Transverse colon (tissue), 4 donors: ENCODE results near the gene PIEZO1. TPM values are rescaled to one million over a fixed set of nuclear protein-coding genes. Genes with fewer than 3 reads are reported as not detected.

ENCODE experiments used
- DNase-seq: peaks from one replicate; pipeline ENCODE4 v3.0.0-alpha.2; 2019
- H3K27ac ChIP-seq, 4 donors: fragments of 200-600 bp; sonication (generic); 2 replicates each; pipeline ENCODE4 v1.5.1; 2016 to 2018; ENCODE audit warnings: inconsistent platforms in 4 of 4
- H3K27me3 ChIP-seq: fragments of 200-600 bp; sonication (generic); 2 replicates; pipeline ENCODE4 v1.5.1; 2017; ENCODE audit warnings: inconsistent platforms
- H3K36me3 ChIP-seq, 4 donors: fragments of 200-600 bp; sonication (generic); 2 replicates each; pipeline ENCODE4 v1.5.1; 2017 to 2019; ENCODE audit warnings: inconsistent platforms in 4 of 4
- H3K4me1 ChIP-seq, 4 donors: fragments of 200-600 bp; sonication (generic); 2 replicates each; pipeline ENCODE4 v1.5.1; 2017 to 2020; ENCODE audit warnings: inconsistent platforms in 4 of 4
- H3K4me3 ChIP-seq, 4 donors: fragments of 200-600 bp; sonication (generic); 1 replicate in 1 of 4; 2 replicates in 3 of 4; pipeline versions ENCODE4 v1.5.1 to v1.6.1; 2017 to 2019; ENCODE audit warnings: inconsistent platforms in 4 of 4
- H3K9me3 ChIP-seq, 2 donors: fragments of 200-600 bp; sonication (generic); 2 replicates each; pipeline ENCODE4 v1.5.1; 2017 to 2019; ENCODE audit warnings: inconsistent platforms in 2 of 2
- EP300 ChIP-seq: sonication (generic); formaldehyde crosslinking; IDR thresholded peaks from one replicate; pipeline ENCODE4 v1.6.1; 2017; ENCODE audit warnings: antibody characterized with exemption, low read depth
- POLR2A ChIP-seq: fragments of 450-650 bp; IDR thresholded peaks from one replicate; pipeline ENCODE4 v1.6.1; 2016; ENCODE audit warnings: antibody characterized with exemption, mild to moderate bottlenecking, moderate library complexity
- POLR2AphosphoS5 ChIP-seq, 3 donors: sonication (generic); formaldehyde crosslinking; IDR thresholded peaks; one replicate each; pipeline ENCODE4 v1.6.1; 2016; ENCODE audit warnings: antibody characterized with exemption in 3 of 3
- WGBS, 2 donors: methylation state at CpG; one replicate each; pipeline ENCODE4 v1.1.5; 2018; ENCODE audit warnings: low coverage in 1 of 2; 5-methylcytosine and 5-hydroxymethylcytosine counted together
- in situ Hi-C, 4 donors: fragments of 200-750 bp; cut with MboI; loops; one replicate each; pipeline versions ENCODE4 v1.15.0 to v1.15.1; 2017; ENCODE audit warnings: low sequenced_read_pairs in 3 of 4, low pct_ligation_motif_present in 1 of 4, low pct_unique_long_range_greater_than_20kb in 1 of 4
- intact Hi-C: fragments of 100-400 bp; cut with DNase I; formaldehyde crosslinking; loops from one replicate; pipeline ENCODE4 v1.15.1; 2023; ENCODE audit warnings: low total_unique reads
- total RNA-seq, 4 donors: library from RNA; depleted of rRNA; stranded (reverse); fragments of >200 nt; gene quantifications; one replicate each; pipeline ENCODE4 v1.1.0, GENCODE V29; 2016
- TF ChIP-seq, protein P1 (sequence below), 5 experiments: fragments of 200-600 bp in 3 of 5; fragments of 450-650 bp in 2 of 5; sonication (generic) in 3 of 5; IDR thresholded peaks; 1 replicate in 2 of 5; 2 replicates in 3 of 5; pipeline ENCODE4 v1.5.1; 2016 to 2017; ENCODE audit warnings: antibody characterized with exemption in 5 of 5, inconsistent platforms in 3 of 5, mild to moderate bottlenecking in 2 of 5, moderate library complexity in 1 of 5

PIEZO1 gene
- total RNA-seq, 4 donors from 2014 or later: 133 to 546 (median 179) TPM

DNA sequence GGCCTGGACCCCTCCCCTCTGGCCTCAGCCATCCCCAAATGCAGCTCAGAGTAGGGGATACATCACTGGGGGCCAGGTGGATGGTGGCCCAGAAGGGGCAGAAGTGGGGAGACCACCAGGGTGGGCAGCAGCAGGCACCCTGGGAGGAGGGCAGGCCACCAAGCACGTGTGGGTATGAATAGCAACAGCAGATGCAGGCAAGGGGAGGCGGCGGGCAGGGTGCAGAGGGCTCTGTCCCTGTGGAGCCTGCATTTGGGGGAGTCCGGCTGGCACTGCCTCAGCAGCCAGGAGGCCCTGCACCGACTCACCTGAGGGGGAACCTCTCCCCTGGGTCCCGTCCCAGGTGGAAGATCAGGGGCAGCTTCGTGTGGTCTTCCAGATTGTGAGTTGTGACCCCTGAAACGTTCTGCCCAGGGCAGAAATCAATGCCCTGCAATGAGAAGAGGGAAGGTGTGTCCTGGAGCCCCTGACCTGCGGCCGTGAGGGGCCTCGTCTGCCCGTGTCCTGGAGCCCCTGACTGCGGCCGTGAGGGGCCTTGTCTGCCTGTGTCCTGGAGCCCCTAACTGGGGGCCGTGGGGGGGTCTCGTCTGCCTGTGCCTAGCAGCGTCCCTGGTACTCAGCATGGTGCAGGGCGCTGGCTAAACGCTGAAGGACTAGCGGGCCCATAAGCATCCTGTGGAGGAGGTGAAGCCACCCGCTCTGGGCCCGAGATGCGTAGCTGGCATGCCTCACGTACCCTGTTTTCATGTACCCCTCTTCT, 37.4 kb upstream of the PIEZO1 start:
- no peaks in the 10 kb centered on the region for H3K27me3 ChIP-seq
- H3K4me1 ChIP-seq: peaks cover 0 to 11% (median 4%) of the 10 kb centered on the region in 4 donors
- DNase-seq: no peak
- in situ Hi-C loops (loop anchor here in 1 of 4 donors (25.0 kb wide), 1 partner anchor 390 kb away; the partner anchor contains the start of genes SLC22A31 and ZNF778), intact Hi-C loops (no loop called here)
- TF ChIP-seq POLR2A (no peak), EP300 (no peak), POLR2AphosphoS5 (IDR thresholded peaks at IDR 0.05) (no peak)
- TF ChIP-seq, protein P1, sequence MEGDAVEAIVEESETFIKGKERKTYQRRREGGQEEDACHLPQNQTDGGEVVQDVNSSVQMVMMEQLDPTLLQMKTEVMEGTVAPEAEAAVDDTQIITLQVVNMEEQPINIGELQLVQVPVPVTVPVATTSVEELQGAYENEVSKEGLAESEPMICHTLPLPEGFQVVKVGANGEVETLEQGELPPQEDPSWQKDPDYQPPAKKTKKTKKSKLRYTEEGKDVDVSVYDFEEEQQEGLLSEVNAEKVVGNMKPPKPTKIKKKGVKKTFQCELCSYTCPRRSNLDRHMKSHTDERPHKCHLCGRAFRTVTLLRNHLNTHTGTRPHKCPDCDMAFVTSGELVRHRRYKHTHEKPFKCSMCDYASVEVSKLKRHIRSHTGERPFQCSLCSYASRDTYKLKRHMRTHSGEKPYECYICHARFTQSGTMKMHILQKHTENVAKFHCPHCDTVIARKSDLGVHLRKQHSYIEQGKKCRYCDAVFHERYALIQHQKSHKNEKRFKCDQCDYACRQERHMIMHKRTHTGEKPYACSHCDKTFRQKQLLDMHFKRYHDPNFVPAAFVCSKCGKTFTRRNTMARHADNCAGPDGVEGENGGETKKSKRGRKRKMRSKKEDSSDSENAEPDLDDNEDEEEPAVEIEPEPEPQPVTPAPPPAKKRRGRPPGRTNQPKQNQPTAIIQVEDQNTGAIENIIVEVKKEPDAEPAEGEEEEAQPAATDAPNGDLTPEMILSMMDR (IDR thresholded peaks at IDR 0.05): no peak
- peaks cover 0 to 6% (median 3%) of the 10 kb centered on the region in 4 donors for H3K36me3 ChIP-seq
- H3K9me3 ChIP-seq: no peaks in the 10 kb centered on the region
- no peak overlapping the region for H3K4me3 ChIP-seq
- 87% methylated on average over 21 of the region's 24 CpGs; no CpG with 5 or more reads in 1 of the 2 donors for WGBS, 2 donors
- H3K27ac ChIP-seq: no peak overlapping the region

DNA sequence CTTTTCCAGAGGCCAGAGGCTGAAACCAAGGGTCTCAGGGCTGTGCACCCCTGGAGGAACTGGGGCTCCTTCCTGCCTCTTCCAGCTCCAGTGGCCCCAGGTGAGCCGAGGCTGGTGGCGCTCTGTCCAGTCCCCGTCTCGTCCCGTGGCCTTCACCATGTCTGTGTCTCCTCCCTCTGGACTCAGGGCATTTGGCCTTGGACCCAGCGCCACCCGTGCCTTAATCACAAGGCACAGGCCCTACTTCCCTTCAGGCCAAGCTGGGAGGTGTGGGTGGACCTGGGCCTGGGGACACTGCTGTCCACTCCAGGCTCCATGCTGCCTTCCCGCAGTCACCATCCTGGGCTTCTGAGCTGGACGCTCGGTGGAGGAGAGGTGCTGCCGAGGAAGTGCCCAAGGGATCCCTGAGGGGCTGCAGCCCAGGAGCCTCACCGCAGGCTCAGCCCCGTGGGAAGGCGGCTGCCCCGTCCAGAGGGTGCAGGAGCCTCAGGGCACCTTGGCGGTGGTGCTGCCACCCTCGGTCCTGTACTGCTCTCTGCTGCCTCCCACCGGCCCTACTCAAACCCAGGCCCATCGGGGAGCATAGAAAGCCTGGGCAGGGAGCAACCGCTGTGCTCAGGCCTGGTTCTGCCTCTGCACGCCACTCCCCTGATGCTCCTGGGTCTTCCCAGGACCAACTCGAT, 36.3 kb upstream of the PIEZO1 start:
- in situ Hi-C loops: loop anchor here in 1 of 4 donors (25.0 kb wide), 1 partner anchor 391 kb away; the partner anchor contains the start of genes SLC22A31 and ZNF778
- intact Hi-C loops: no loop called here

DNA sequence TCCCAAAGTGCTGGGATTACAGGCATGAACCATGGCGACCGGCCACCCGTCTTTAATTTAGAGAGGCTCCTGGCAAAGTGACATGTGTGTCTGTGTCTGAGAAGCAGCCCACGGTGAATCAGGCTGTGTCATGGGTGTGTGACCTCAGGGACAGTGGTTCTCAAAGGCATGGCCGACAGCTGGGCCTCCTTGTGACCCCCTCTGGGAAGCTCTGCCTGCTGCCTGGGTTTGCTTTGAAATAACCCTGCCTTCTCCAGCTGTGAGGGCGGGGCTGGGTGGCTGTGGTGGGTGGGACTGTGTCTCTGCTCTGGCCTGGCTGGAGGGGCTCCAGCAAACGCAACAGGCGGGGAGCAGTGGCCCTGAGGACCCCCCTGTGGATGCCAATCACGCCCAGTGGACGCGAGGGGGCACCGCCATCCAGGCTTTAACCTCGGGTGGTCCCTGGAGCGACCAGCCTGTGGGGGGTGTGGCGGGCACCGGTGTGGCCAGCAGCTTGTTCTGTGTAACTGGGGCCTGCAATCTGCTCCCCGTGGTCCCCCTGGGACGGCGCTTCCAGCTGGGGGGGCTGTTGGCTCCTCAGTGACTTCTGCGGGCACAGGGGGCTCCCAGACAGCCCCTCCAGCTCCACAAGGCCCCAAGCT, 35.5 kb upstream of the PIEZO1 start:
- no peak for DNase-seq
- TF ChIP-seq POLR2AphosphoS5 (IDR thresholded peaks at IDR 0.05): no peak
- no peak for TF ChIP-seq EP300
- no peak for TF ChIP-seq POLR2A
- TF ChIP-seq, protein P1 (IDR thresholded peaks at IDR 0.05): no peak
- intact Hi-C loops: no loop called here
- Histone ChIP-seq H3K4me1 (no peaks in the 10 kb centered on the region), H3K4me3 (no peak overlapping the region), H3K27ac (no peak overlapping the region), H3K27me3 (no peaks in the 10 kb centered on the region), H3K36me3 (peaks cover 0 to 6% (median 3%) of the 10 kb centered on the region in 4 donors), H3K9me3 (no peaks in the 10 kb centered on the region)
- WGBS, 2 donors: 88% methylated on average over 19 of the region's 20 CpGs; no CpG with 5 or more reads in 1 of the 2 donors
- in situ Hi-C loops: loop anchor here in 1 of 4 donors (25.0 kb wide), 1 partner anchor 392 kb away; the partner anchor contains the start of genes SLC22A31 and ZNF778

More for the DNA sequence above, 36.3 kb upstream of the PIEZO1 start:
- no peaks in the 10 kb centered on the region for H3K9me3 ChIP-seq
- peaks cover 0 to 5% (median 2%) of the 10 kb centered on the region in 4 donors for H3K4me1 ChIP-seq
- H3K36me3 ChIP-seq: peaks cover 0 to 6% (median 3%) of the 10 kb centered on the region in 4 donors
- 93% methylated on average over 22 of the region's 22 CpGs; no CpG with 5 or more reads in 1 of the 2 donors for WGBS, 2 donors
- no peaks in the 10 kb centered on the region for H3K27me3 ChIP-seq
- TF ChIP-seq POLR2A (no peak), EP300 (no peak)
- no peak for DNase-seq
- H3K4me3 ChIP-seq: no peak overlapping the region
- no peak overlapping the region for H3K27ac ChIP-seq

DNA sequence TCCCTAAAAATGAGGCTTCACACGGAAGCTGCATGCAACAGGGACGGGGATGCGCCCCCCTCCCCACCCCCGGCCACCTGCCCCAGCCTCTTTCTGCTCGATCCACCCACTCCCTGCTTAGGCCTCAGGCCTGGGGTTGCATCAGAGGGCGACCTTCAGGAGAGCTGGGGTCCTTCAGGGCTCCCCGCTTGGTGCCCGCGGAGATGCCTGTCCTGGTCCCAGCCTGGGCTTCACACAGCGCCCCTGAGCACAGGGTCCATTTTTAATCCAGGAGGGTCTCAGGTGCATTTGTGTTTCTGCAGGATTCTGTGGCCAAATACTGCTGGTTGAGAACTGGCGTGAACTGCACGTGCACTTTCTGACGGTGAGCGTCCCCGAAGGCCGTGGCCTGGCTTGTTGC, 34.1 kb upstream of the PIEZO1 start:
- in situ Hi-C loops (loop anchor here in 1 of 4 donors (25.0 kb wide), 1 partner anchor 393 kb away; the partner anchor contains the start of genes SLC22A31 and ZNF778), intact Hi-C loops (no loop called here)
- Histone ChIP-seq H3K4me1 (no peaks in the 10 kb centered on the region), H3K9me3 (no peaks in the 10 kb centered on the region), H3K27ac (no peak overlapping the region), H3K4me3 (no peak overlapping the region), H3K36me3 (peaks cover 0 to 6% (median 3%) of the 10 kb centered on the region in 4 donors), H3K27me3 (no peaks in the 10 kb centered on the region)
- 85% methylated on average over 16 of the region's 16 CpGs; no CpG with 5 or more reads in 1 of the 2 donors for WGBS, 2 donors
- DNase-seq: no peak
- TF ChIP-seq POLR2A (no peak), POLR2AphosphoS5 (IDR thresholded peaks at IDR 0.05) (no peak), EP300 (no peak)
- TF ChIP-seq, protein P1 (IDR thresholded peaks at IDR 0.05): no peak
